ENCODE measurements around the gene PLXDC2. TPM values are rescaled to one million over a fixed set of nuclear protein-coding genes. Genes with fewer than 3 reads are reported as not detected.
A peak's percentile ranks its signal among the peaks of the same experiment; 100 is the strongest.

Gene PLXDC2
- total and polyA plus RNA-seq, 10 donors: 1.8 to 50.4 (median 29.7) TPM

DNA sequence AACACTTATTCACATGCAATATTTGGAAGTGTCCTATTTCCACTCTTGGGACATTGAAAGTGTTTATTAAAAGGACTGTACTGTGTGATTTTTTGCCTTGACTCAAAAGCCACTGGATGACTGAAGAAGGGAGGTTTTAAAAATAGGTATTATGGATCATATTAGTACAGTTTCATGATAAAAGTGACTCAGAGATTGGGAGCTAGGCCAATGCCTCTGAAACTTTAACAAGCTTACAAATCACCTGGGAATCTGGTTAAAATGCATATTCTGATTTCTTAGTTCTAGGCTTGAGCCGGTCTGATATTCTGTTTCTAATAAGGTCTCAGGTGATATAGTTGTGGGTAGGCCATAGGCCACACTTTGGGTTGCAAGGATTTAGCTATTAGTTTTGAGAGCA lies 191.2 kb downstream of the PLXDC2 start:
- TF ChIP-seq POLR2A (IDR thresholded peaks at IDR 0.05) (no peak), POLR2AphosphoS5 (IDR thresholded peaks at IDR 0.05) (no peak)
- TF ChIP-seq, protein P1, sequence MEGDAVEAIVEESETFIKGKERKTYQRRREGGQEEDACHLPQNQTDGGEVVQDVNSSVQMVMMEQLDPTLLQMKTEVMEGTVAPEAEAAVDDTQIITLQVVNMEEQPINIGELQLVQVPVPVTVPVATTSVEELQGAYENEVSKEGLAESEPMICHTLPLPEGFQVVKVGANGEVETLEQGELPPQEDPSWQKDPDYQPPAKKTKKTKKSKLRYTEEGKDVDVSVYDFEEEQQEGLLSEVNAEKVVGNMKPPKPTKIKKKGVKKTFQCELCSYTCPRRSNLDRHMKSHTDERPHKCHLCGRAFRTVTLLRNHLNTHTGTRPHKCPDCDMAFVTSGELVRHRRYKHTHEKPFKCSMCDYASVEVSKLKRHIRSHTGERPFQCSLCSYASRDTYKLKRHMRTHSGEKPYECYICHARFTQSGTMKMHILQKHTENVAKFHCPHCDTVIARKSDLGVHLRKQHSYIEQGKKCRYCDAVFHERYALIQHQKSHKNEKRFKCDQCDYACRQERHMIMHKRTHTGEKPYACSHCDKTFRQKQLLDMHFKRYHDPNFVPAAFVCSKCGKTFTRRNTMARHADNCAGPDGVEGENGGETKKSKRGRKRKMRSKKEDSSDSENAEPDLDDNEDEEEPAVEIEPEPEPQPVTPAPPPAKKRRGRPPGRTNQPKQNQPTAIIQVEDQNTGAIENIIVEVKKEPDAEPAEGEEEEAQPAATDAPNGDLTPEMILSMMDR (IDR thresholded peaks at IDR 0.05 in 8 of 11, conservative IDR thresholded peaks at IDR 0.05 in 3 of 11): no peak
- Histone ChIP-seq H3K27me3 (replicated peaks in 1 of 7) (no peaks in the 10 kb centered on the region), H3K27ac (peak overlapping the region in 5 of 8 donors; percentile 10 to 95 (median 90)), H3K4me1 (peaks cover 0 to 56% (median 26%) of the 10 kb centered on the region in 6 donors), H3K4me3 (no peak overlapping the region), H3K9me3 (no peaks in the 10 kb centered on the region), H3K36me3 (no peaks in the 10 kb centered on the region)
- no peak for DNase-seq
- 94 to 100% (median 100%) methylated on average over 1 of the region's 1 CpG for WGBS, 5 donors
- intact Hi-C loops (cut with DNase I; ENCODE audit: low total_unique reads): no loop called here

DNA sequence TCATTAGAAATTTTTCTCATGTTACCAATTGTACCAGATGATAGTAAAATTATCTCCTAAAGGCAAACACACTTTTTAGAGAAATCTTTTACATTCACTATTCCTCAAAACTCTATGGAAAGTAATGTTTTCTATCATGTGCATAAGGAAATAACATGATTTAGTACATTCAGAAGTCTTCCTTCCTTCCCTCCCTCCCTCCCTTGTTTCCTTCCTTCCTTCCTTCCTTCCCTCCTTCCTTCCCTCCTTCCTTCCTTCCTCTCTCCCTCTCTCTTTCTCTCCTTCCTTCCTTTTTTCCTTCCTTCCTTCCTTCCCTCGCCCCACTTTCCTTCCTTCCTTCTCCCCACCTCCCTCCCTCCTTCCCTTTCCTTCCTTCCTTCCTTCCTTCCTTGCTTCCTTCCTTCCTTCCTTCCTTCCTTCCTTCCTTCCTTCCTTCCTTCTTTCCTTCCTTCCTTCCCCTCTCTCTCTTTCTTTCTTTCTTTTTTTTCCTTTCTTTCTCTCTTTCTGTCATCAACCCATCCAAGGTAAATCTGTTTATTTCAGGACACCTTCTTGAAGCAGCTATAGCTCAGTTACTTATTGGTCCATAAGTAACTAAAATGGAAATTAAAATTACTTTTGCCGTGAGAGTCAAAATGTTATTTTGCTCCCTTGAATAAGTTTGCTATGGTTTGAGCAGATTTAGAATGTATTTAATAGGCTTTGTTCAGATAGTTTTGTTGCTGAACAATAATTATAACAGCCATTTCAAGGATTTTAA lies 197.9 kb downstream of the PLXDC2 start:
- Histone ChIP-seq H3K36me3 (no peaks in the 10 kb centered on the region), H3K9me3 (peaks cover 0 to 9% (median 0%) of the 10 kb centered on the region in 8 donors), H3K4me1 (peaks cover 0 to 7% (median 0%) of the 10 kb centered on the region in 6 donors), H3K27ac (no peak overlapping the region), H3K4me3 (no peak overlapping the region), H3K27me3 (replicated peaks in 1 of 7) (no peaks in the 10 kb centered on the region)
- no peak for DNase-seq
- intact Hi-C loops (cut with DNase I; ENCODE audit: low total_unique reads): no loop called here
- WGBS, 5 donors: 73 to 94% (median 85%) methylated on average over 1 to 2 of the region's 2 CpGs
- TF ChIP-seq, protein P1 (IDR thresholded peaks at IDR 0.05 in 8 of 11, conservative IDR thresholded peaks at IDR 0.05 in 3 of 11): no peak
- TF ChIP-seq POLR2A (IDR thresholded peaks at IDR 0.05): no peak
- no peak for TF ChIP-seq POLR2AphosphoS5 (IDR thresholded peaks at IDR 0.05)

DNA sequence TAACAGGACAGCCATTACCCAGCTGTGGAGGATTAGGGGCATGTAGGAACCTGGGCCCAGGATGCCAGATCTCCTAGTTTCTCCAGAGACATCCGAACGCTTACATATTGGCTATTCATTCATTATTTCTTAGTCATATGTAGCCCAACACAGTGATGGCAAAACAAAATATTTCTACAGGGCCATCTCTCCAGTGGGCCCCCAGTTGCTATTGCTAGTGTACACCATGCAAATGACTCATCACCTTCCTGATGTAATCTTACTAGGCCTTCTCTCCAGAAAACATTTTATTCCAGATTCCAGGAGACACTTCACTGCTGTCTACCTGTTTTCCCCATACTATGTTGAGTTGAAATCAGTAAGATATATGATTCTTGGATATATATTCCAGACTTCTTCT lies 201.7 kb downstream of the PLXDC2 start:
- no peaks in the 10 kb centered on the region for H3K36me3 ChIP-seq
- H3K27ac ChIP-seq: no peak overlapping the region
- peaks cover 0 to 7% (median 0%) of the 10 kb centered on the region in 6 donors for H3K4me1 ChIP-seq
- DNase-seq: no peak
- no peaks in the 10 kb centered on the region for H3K27me3 ChIP-seq (replicated peaks in 1 of 7)
- TF ChIP-seq POLR2A (IDR thresholded peaks at IDR 0.05): no peak
- TF ChIP-seq, protein P1 (IDR thresholded peaks at IDR 0.05 in 8 of 11, conservative IDR thresholded peaks at IDR 0.05 in 3 of 11): no peak
- no peak for TF ChIP-seq POLR2AphosphoS5 (IDR thresholded peaks at IDR 0.05)
- 92 to 100% (median 97%) methylated on average over 2 of the region's 2 CpGs for WGBS, 5 donors
- no peak overlapping the region for H3K4me3 ChIP-seq
- peaks cover 0 to 9% (median 0%) of the 10 kb centered on the region in 8 donors for H3K9me3 ChIP-seq
- intact Hi-C loops (cut with DNase I; ENCODE audit: low total_unique reads): no loop called here

DNA sequence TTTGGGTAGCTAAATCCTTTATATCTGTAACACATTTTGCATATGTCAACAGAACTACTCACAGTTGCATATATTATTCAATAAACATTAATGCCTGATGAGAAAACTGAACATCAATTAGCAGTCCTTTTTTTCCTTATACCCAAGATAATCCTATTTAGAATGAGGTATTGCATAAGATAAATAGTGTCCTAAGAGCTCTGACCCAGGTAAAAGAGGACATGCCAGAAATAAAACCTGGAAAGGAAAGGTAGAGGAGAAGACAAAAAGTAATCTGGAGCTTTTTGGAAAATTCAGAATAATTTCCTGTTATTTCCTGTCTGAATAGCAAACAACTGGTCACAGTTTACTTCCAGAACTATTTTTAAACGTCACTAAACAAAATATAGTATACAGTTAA lies 204.4 kb downstream of the PLXDC2 start:
- Histone ChIP-seq H3K4me3 (no peak overlapping the region), H3K9me3 (peaks cover 0 to 8% (median 2%) of the 10 kb centered on the region in 8 donors), H3K27ac (no peak overlapping the region), H3K27me3 (replicated peaks in 1 of 7) (no peaks in the 10 kb centered on the region), H3K36me3 (no peaks in the 10 kb centered on the region), H3K4me1 (peaks cover 0 to 7% (median 0%) of the 10 kb centered on the region in 6 donors)
- 61 to 71% (median 66%) methylated on average over 1 of the region's 1 CpG for WGBS, 5 donors
- TF ChIP-seq, protein P1 (IDR thresholded peaks at IDR 0.05 in 8 of 11, conservative IDR thresholded peaks at IDR 0.05 in 3 of 11): no peak
- TF ChIP-seq POLR2A (IDR thresholded peaks at IDR 0.05): no peak
- no peak for DNase-seq
- intact Hi-C loops (cut with DNase I; ENCODE audit: low total_unique reads): no loop called here
